Esophagus squamous epithelium (tissue), 4 donors: ENCODE results near the gene GNRHR.

Experiments
- CTCF ChIP-seq, 6 experiments: fragments of 450-650 bp in 4 of 6; fragments of 200-600 bp in 2 of 6; sonication (generic) in 2 of 6; IDR thresholded peaks; one replicate each; pipeline ENCODE4 v1.5.1; 2016 to 2019; ENCODE audit warnings: antibody characterized with exemption in 6 of 6, mild to moderate bottlenecking in 4 of 6, moderate library complexity in 4 of 6
- POLR2A ChIP-seq, 4 donors: fragments of 450-650 bp; IDR thresholded peaks; one replicate each; pipeline ENCODE4 v1.6.1; 2017; ENCODE audit warnings: antibody characterized with exemption in 4 of 4, mild to moderate bottlenecking in 4 of 4, moderate library complexity in 3 of 4

- no peak for TF ChIP-seq POLR2A (IDR thresholded peaks at IDR 0.05)
- TF ChIP-seq CTCF (IDR thresholded peaks at IDR 0.05): no peak
Measured at GRCh38 chr4:67721770-67722597, 32.2 kb downstream of the GNRHR start.
